OCI-LY7 (cell line): Measurements from ENCODE around the gene AADACL3. TPM values are rescaled to one million over a fixed set of nuclear protein-coding genes. Genes with fewer than 3 reads are reported as not detected.

Experiments used
- BruUV-seq: library from RNA; stranded (reverse); fragments of 400-500 nt; replicated peaks from 2 replicates; lab custom pipeline; 2021; lab: Mats Ljungman, UMichigan
- CTCF ChIA-PET: fragments of 300-600 bp; sonication (Branson Sonifier 250); formaldehyde crosslinking; loops from one replicate; lab custom pipeline; 2022; ENCODE audit warnings: antibody characterized with exemption; ENCODE audit not compliant: unreplicated experiment; lab: Charles Lee
- POLR2A ChIA-PET: fragments of 300-600 bp; sonication (Branson Sonifier 250); formaldehyde crosslinking; loops from one replicate; lab custom pipeline; 2022; ENCODE audit warnings: antibody characterized with exemption; lab: Charles Lee
- DNase-seq: peaks from one replicate; pipeline ENCODE4 v3.0.0-alpha.2; 2015; ENCODE audit warnings: low spot score
- H2AFZ ChIP-seq: fragments of 200-600 bp; sonication (generic), shearing (Covaris generic); 2 replicates; pipeline ENCODE4 v1.6.1; 2014; ENCODE audit warnings: mild to moderate bottlenecking, antibody characterized with exemption, low read length, moderate library complexity
- H3K27ac ChIP-seq: fragments of 200-600 bp; sonication (generic); 2 replicates; pipeline ENCODE4 v1.5.1; 2014; ENCODE audit warnings: mixed run types, low read depth, mild to moderate bottlenecking, moderate library complexity, low read length, inconsistent platforms; ENCODE audit not compliant: poor library complexity, severe bottlenecking
- H3K36me3 ChIP-seq: fragments of 200-600 bp; sonication (generic); 2 replicates; pipeline ENCODE4 v1.6.1; 2014; ENCODE audit warnings: mild to moderate bottlenecking, antibody characterized with exemption, low read length, moderate library complexity, mixed read lengths; ENCODE audit not compliant: insufficient read depth
- H3K4me1 ChIP-seq: fragments of 200-600 bp; sonication (generic); 2 replicates; pipeline ENCODE4 v1.5.1; 2014; ENCODE audit warnings: mild to moderate bottlenecking, low read length; ENCODE audit not compliant: insufficient read depth, poor library complexity, severe bottlenecking
- H3K4me2 ChIP-seq: fragments of 200-600 bp; sonication (generic); 2 replicates; pipeline ENCODE4 v1.6.1; 2014; ENCODE audit warnings: mild to moderate bottlenecking, low read length
- H3K4me3 ChIP-seq: fragments of 200-600 bp; sonication (generic); 2 replicates; pipeline ENCODE4 v1.5.1; 2014; ENCODE audit warnings: mild to moderate bottlenecking, low read depth, low read length; ENCODE audit not compliant: poor library complexity, severe bottlenecking
- H3K79me2 ChIP-seq: fragments of 200-600 bp; sonication (generic); 2 replicates; pipeline ENCODE4 v1.6.1; 2016; ENCODE audit warnings: low read depth, mild to moderate bottlenecking, low read length, moderate library complexity, mixed read lengths; ENCODE audit not compliant: insufficient read depth
- H3K9me2 ChIP-seq: fragments of 200-600 bp; sonication (generic); 2 replicates; pipeline ENCODE4 v1.6.1; 2016; ENCODE audit warnings: mild to moderate bottlenecking, low read length, mixed read lengths; ENCODE audit not compliant: insufficient read depth
- H3K9me3 ChIP-seq: fragments of 200-600 bp; sonication (generic); 2 replicates; pipeline ENCODE4 v1.6.1; 2014; ENCODE audit warnings: mild to moderate bottlenecking, mixed run types, low read length, mixed read lengths
- H4K20me1 ChIP-seq: fragments of 200-600 bp; sonication (generic); 2 replicates; pipeline ENCODE4 v1.6.1; 2014; ENCODE audit warnings: mild to moderate bottlenecking, antibody characterized with exemption, low read length, moderate library complexity, mixed read lengths; ENCODE audit not compliant: insufficient read depth
- EZH2phosphoT487 ChIP-seq: fragments of 200-600 bp; sonication (generic); IDR thresholded peaks from 2 replicates; pipeline ENCODE4 v1.6.1; 2018; ENCODE audit warnings: low read depth, borderline replicate concordance, mild to moderate bottlenecking, mixed run types, antibody characterized with exemption, low read length, moderate library complexity, mixed read lengths
- intact Hi-C: fragments of 100-400 bp; cut with micrococcal nuclease; formaldehyde crosslinking; loops from one replicate; pipeline ENCODE4 v1.10.0; 2022; ENCODE audit not compliant: unreplicated experiment
- total RNA-seq, 2 experiments: library from RNA; depleted of rRNA in 1 of 2; stranded (reverse); fragments of >200 nt in 1 of 2; shearing (Covaris generic) in 1 of 2; gene quantifications; 2 replicates each; pipeline ENCODE4 v1.2.3, GENCODE V29; 2014 to 2022
- TF ChIP-seq, protein P1 (sequence below): fragments of 200-600 bp; sonication (generic); conservative IDR thresholded peaks from 2 replicates; pipeline ENCODE4 v1.5.1; 2014; ENCODE audit warnings: mild to moderate bottlenecking, antibody characterized with exemption, low read length, moderate library complexity, mixed read lengths

AADACL3 gene
- total RNA-seq, 2 experiments from 2014 or later: not detected

DNA sequence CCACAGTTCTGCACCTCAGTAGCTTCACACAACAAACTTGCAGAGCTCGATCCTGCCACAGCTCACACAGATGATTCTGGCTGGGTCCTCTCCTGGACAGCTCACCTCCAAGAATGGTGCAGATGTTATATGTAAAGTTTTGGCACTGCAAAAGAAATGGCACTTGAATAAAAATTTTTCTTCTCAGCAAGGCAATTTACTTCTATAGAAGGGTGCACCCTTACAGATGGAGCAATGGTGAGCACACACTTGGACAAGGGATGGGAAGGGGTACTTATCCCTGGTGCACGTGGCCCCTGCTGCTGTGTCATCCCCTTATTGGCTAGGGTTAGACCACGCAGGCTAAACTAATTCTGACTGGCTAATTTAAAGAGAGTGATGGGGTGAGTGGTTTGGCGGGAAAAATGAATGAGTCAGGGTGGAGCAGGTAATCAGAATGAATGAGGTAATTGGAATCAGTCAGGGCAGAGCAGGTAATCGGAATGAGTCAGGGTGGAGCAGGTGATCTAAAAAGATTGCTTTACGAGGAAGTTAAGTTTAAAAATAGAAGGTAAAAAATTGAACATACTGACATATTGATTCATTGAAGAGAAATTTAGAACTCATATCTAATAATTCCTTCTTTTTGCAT is 12.0 kb upstream of the AADACL3 start:
- Histone ChIP-seq H3K9me2 (no peaks in the 10 kb centered on the region), H3K4me3 (no peak overlapping the region), H2AFZ (no peak overlapping the region), H3K79me2 (no peaks in the 10 kb centered on the region), H3K4me2 (no peak overlapping the region), H3K27ac (no peak overlapping the region), H3K9me3 (no peaks in the 10 kb centered on the region), H3K4me1 (no peaks in the 10 kb centered on the region), H4K20me1 (no peaks in the 10 kb centered on the region), H3K36me3 (no peaks in the 10 kb centered on the region)
- ChIA-PET CTCF (no interaction called here), POLR2A (interaction anchor here (1.0 kb wide), 1 partner anchor 16 kb away, joined by 4 read pairs; no protein-coding TSS in a partner anchor)
- TF ChIP-seq, protein P1, sequence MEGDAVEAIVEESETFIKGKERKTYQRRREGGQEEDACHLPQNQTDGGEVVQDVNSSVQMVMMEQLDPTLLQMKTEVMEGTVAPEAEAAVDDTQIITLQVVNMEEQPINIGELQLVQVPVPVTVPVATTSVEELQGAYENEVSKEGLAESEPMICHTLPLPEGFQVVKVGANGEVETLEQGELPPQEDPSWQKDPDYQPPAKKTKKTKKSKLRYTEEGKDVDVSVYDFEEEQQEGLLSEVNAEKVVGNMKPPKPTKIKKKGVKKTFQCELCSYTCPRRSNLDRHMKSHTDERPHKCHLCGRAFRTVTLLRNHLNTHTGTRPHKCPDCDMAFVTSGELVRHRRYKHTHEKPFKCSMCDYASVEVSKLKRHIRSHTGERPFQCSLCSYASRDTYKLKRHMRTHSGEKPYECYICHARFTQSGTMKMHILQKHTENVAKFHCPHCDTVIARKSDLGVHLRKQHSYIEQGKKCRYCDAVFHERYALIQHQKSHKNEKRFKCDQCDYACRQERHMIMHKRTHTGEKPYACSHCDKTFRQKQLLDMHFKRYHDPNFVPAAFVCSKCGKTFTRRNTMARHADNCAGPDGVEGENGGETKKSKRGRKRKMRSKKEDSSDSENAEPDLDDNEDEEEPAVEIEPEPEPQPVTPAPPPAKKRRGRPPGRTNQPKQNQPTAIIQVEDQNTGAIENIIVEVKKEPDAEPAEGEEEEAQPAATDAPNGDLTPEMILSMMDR: no peak
- no peak for TF ChIP-seq EZH2phosphoT487
- BruUV-seq: no TSS peak
- intact Hi-C loops: no loop called here
- no peak for DNase-seq

DNA sequence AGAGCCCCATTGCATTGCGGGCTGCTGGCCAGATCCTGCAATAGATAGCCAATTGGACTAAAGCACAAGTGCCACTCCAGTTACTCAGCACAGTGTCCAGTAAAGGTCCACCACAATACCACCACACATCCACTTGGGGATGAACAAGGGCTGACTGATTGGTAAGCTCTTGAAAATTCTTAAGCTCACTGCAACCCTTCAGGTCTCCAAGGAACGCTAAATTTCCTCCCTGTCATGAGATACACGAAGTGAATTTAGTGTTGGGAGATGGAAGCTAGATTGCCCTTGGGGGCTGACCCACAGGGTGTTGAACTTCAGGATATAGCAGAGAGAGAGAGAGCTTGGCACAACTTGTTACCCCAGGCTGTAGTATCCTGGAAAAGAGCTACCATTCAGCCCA is 9.8 kb upstream of the AADACL3 start:
- no peak overlapping the region for H2AFZ ChIP-seq
- intact Hi-C loops: no loop called here
- H3K79me2 ChIP-seq: no peaks in the 10 kb centered on the region
- H3K27ac ChIP-seq: no peak overlapping the region
- ChIA-PET POLR2A (interaction anchor here (0.6 kb wide), 1 partner anchor 376 kb away, joined by 3 read pairs; no protein-coding TSS in a partner anchor), CTCF (no interaction called here)
- H3K4me3 ChIP-seq: no peak overlapping the region
- H3K4me2 ChIP-seq: no peak overlapping the region
- BruUV-seq: no TSS peak
- no peaks in the 10 kb centered on the region for H3K9me2 ChIP-seq
- DNase-seq: no peak
- no peak for TF ChIP-seq EZH2phosphoT487
- TF ChIP-seq, protein P1: no peak
- H3K4me1 ChIP-seq: no peaks in the 10 kb centered on the region
- no peaks in the 10 kb centered on the region for H3K9me3 ChIP-seq
- no peaks in the 10 kb centered on the region for H3K36me3 ChIP-seq
- H4K20me1 ChIP-seq: no peaks in the 10 kb centered on the region

DNA sequence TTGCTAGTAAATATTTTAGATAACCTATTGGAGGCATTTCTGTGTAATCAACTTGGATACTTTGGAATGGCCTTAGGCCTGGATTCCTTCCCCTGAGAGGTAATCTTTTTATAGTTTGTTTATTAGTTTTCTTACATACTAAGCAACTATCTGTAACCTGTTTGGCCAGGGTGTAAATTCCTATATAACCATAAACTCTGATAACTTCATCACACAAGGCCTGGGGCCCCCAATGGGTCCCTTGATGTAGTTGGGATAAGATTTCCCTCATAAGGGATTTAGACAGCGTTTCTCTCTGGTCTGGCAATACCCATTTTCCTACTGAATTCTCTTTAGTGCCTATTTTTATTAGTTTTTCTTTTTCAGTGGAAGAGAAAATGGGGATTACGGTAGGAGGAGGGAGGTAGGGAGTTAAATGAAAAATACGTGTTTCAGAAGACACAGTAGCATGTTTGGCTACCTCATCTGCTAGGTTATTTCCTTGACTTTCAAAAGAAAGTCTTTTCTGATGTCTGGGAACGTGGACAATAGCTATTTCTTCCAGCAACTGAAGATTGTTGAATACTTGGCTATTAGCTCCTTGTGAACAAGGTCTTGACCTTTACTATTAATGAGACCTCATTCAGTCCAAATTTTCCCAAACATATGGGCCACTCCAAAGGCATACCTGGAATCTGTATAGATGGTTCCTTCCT is 7.4 kb upstream of the AADACL3 start:
- intact Hi-C loops: no loop called here
- CTCF ChIA-PET: no interaction called here
- no TSS peak for BruUV-seq

More for the DNA sequence above, 7.4 kb upstream of the AADACL3 start:
- no peaks in the 10 kb centered on the region for H3K4me1 ChIP-seq
- no peak overlapping the region for H2AFZ ChIP-seq
- H3K9me2 ChIP-seq: no peaks in the 10 kb centered on the region
- H3K79me2 ChIP-seq: no peaks in the 10 kb centered on the region
- no peaks in the 10 kb centered on the region for H3K36me3 ChIP-seq
- H3K27ac ChIP-seq: no peak overlapping the region
- H3K4me3 ChIP-seq: no peak overlapping the region
- H3K4me2 ChIP-seq: no peak overlapping the region
- H4K20me1 ChIP-seq: no peaks in the 10 kb centered on the region
- no peaks in the 10 kb centered on the region for H3K9me3 ChIP-seq
- TF ChIP-seq EZH2phosphoT487: no peak
- TF ChIP-seq, protein P1: no peak
- POLR2A ChIA-PET: no interaction called here
- no peak for DNase-seq
